Left ventricle myocardium superior (tissue), 1 donor: ENCODE results near the gene DNAH6. TPM values are rescaled to one million over a fixed set of nuclear protein-coding genes. Genes with fewer than 3 reads are reported as not detected.
"Not testable (repeated sequence)": the region's sequence is repeated elsewhere in the genome, so short reads cannot be mapped to it uniquely, and the experiment has no call there.

Experiments used
- ATAC-seq: fragments of 200-7000 bp; cut with Tn5 transposase; one replicate; pipeline ENCODE4 v1.9.1; 2020; ENCODE audit warnings: mild to moderate bottlenecking, moderate library complexity
- DNase-seq: peaks from one replicate; pipeline ENCODE4 v3.0.0-alpha.2; 2020
- intact Hi-C: fragments of 100-400 bp; cut with micrococcal nuclease; formaldehyde crosslinking; loops from one replicate; pipeline ENCODE4 v1.11.0; 2022
- total RNA-seq: library from RNA; stranded (reverse); fragmentation: NEBNext Ultra II Directional; extraction: Animal tissue kit (Norgen Biotek cat#: 25700); gene quantifications from one replicate; pipeline ENCODE4 v1.2.1, GENCODE V29; 2021
- donor health status: DM: no; HTN: yes; CAD: no; lungs with severe emphysema.

Gene DNAH6
- total RNA-seq, 1 donor from 2014 or later: 0.22 TPM

GRCh38 chr2:84495539-84496146 lies 20.7 kb upstream of the DNAH6 start:
- DNase-seq (no peak), ATAC-seq (peak; percentile 73)
- intact Hi-C loops: loop anchor here (5.0 to 10.0 kb wide), 3 partner anchors 129 to 387 kb away; partner anchors contain the start of gene TRABD2A

- ATAC-seq (no peak), DNase-seq (no peak)
- intact Hi-C loops: loop anchor here (5.0 to 10.0 kb wide), 3 partner anchors 128 to 386 kb away; partner anchors contain the start of gene TRABD2A
Observed at GRCh38 chr2:84496386-84496785, 19.9 kb upstream of the DNAH6 start.

DNA sequence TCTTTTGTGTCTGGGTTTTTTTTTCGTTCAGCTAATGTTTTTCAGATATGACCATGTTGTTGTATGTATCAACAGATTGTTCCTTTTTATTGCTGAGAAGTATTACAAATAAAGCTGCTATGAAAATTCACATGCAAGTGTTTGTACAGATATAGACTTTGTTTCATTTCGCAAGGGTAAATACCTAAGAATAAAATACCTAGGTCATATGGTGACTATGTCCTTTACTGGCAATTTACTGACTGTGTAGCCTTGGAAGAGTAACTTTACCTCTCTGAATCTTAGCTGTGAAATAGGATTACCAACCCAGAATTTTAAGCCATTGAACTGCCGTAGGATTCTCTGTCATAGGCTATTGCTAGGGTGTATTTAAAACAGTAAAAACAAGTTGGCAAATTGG lies 19.0 kb upstream of the DNAH6 start:
- intact Hi-C loops: loop anchor here (5.0 to 10.0 kb wide), 3 partner anchors 128 to 385 kb away; partner anchors contain the start of gene TRABD2A
- DNase-seq: no peak
- ATAC-seq: no peak

DNA sequence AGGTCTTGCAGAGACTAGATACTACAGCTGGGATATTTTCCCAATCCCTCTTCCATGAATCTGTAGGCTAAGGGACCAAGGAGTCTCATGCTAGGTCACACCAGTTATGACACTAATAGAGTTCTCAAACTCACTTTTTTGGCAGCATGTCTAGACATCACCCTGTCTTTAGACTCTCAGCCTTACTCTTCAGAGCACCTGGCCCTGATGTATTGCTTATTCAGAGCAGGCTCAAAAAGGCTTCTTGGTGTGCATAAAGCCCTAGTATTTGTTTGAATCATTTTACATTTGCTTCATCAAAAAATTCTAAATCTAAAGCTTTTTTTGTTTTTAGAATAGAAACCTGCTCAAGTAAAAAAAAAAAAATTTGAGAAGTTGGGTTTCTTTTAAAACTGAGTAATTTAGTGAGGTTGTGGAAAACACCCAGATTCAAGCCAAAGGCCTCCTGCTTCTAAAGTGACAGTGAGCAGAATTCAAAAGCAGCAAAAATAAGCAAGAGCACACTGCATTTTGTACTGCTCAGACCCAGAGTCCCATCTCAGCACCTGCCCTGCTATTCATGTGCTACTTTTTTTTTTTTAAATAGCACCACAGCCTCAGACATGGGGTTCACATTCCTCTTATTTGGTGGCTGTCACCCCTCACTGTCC lies 18.0 kb upstream of the DNAH6 start:
- no peak for DNase-seq
- intact Hi-C loops: loop anchor here (5.0 to 10.0 kb wide), 3 partner anchors 127 to 384 kb away; partner anchors contain the start of gene TRABD2A
- ATAC-seq: no peak

DNA sequence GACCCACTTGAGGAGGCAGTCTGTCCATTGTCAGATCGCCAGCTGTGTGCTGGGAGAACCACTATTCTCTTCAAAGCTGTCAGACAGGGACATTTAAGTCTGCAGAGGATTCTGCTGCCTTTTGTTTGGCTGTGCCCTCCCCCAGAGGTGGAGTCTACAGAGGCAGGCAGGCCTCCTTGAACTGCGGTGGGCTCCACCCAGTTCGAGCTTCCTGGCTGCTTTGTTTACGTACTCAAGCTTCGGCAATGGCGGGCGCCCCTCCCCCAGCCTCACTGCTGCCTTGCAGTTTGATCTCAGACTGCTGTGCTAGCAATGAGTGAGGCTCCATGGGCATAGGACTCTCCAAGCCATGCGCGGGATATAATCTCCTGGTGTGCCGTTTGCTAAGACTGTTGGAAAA lies 5.3 kb upstream of the DNAH6 start:
- intact Hi-C loops, ATAC-seq: not testable (repeated sequence)
- peak; percentile 18 for DNase-seq

- intact Hi-C loops: no loop called here
- ATAC-seq (no peak), DNase-seq (no peak)
Observed at GRCh38 chr2:84515788-84516187, 510 bp upstream of the DNAH6 start.

- intact Hi-C loops: no loop called here
- no peak for ATAC-seq
- DNase-seq: no peak
Observed at GRCh38 chr2:84519332-84519957, 3.1 kb downstream of the DNAH6 start.

- peak; percentile 36 for ATAC-seq
- DNase-seq: no peak
- intact Hi-C loops: no loop called here
Observed at GRCh38 chr2:84526562-84526961, 10.3 kb downstream of the DNAH6 start.

DNA sequence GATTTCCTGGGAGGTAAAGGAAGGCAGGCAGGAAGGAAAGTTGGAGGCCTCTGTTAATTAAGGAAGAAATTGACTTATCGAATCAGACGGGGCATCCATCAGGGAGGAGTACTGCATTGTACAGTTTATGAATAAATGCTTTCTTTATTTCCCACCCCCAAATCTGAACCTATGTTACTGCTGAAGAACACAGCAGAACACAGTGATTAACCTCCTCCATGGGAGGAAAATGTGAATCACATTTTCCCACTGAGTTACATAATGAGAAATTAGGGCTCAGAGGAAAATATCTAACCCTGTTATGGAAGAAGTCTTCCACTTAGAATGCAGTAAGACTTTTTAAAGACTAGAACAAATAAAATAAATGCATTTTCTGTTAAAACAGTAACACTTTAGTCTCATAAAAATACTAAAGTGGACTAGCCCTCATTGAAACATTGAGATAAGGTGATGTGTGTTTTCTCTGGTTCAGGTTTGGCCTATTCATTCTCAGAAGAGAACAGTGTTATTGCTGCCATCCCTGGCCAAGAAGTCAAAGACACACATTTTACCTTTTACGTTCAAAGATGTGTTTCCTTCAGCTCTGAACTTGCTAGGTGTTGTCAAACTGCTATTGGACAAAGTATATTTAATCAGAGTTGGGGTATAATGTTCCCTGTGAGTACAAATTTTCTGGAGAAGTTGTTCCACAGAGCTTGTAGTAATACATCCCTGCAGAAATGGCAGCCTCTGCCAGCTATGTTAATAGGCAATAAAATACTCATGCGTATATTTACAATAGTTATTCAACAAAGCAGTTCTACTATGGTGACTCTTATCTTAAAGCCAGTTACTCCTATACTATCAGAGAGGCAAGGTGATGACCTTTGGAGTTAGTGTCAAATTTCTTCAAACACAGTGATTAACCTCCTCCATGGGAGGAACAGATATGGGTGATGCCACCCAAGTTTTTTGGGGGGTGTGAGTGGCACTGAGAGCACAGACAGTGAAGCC lies 11.1 kb downstream of the DNAH6 start:
- DNase-seq (no peak), ATAC-seq (no peak)
- intact Hi-C loops: no loop called here

- no peak for ATAC-seq
Observed at GRCh38 chr2:84532291-84532690, 16.0 kb downstream of the DNAH6 start.

DNA sequence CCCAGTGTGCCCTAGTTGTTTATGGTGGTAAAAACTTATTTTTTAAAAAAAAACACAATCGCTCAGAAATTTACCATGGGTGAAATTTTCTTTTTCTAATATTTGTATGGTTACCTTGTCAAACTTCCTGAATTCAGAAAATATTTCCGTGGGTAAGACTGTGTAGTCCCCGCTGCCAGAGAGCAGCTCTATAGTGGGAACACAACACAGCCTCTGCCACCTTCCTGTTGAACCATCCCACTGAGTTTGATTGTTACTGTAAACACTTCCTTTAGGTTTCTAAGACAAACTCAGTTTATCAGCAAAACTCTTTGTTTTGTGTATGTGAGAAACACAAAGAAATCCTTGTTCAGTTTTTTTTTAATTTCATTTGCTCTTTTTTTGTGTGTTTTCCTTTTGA lies 17.9 kb downstream of the DNAH6 start:
- intact Hi-C loops: no loop called here
- no peak for DNase-seq
- ATAC-seq: no peak

More at GRCh38 chr2:84532291-84532690, 16.0 kb downstream of the DNAH6 start:
- intact Hi-C loops: no loop called here
- no peak for DNase-seq

DNA sequence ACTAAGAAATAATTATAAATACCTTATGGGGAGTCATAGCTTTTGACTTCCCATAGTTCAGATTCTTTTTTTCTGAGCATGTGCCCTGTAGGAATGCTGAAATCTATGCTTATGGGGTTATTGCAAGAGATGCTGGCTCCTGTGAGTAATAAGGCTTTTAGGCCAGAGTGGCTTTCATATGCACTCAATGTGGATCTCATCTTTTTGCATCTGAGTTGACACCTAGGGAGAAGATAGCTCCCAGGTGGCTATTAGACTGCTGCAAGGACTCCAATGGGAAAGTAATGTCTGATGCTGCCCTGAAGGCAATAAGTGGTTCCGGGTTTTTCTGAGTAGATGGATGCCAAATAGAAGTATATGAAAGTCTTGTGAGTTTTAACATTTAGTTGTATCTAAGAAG lies 21.0 kb downstream of the DNAH6 start:
- intact Hi-C loops: no loop called here
- ATAC-seq: no peak
- DNase-seq: no peak

DNA sequence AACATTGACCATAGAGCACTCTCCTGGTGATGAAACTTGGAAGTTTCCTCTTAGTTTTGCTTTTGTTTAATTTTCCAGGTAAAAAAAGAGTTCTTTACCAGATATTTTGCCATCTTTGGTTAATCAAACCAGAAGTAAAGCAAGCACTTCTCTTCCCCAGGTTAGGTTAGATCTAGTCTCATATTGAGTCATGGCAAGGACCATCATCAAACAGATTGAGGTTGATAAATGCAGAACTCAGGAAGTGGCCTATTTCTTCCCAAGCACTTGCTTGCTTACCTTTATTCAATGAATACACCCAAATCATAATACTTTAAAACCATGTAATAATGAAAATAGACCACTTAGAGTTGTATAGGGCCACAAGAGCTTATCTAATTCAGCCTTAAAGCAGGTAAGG lies 23.4 kb downstream of the DNAH6 start:
- DNase-seq (no peak), ATAC-seq (no peak)
- intact Hi-C loops: no loop called here

- intact Hi-C loops: no loop called here
- no peak for DNase-seq
- ATAC-seq: no peak
Observed at GRCh38 chr2:84545005-84545404, 28.7 kb downstream of the DNAH6 start.

- intact Hi-C loops: no loop called here
- no peak for ATAC-seq
- no peak for DNase-seq
Observed at GRCh38 chr2:84546551-84546950, 30.3 kb downstream of the DNAH6 start.

GRCh38 chr2:84548303-84548702 lies 32.0 kb downstream of the DNAH6 start:
- intact Hi-C loops: no loop called here
- DNase-seq (no peak), ATAC-seq (no peak)

- no peak for ATAC-seq
- no peak for DNase-seq
- intact Hi-C loops: no loop called here
Observed at GRCh38 chr2:84550916-84551315, 34.6 kb downstream of the DNAH6 start.

- ATAC-seq, DNase-seq, intact Hi-C loops: not testable (repeated sequence)
Observed at GRCh38 chr2:84551526-84551925, 35.2 kb downstream of the DNAH6 start.

DNA sequence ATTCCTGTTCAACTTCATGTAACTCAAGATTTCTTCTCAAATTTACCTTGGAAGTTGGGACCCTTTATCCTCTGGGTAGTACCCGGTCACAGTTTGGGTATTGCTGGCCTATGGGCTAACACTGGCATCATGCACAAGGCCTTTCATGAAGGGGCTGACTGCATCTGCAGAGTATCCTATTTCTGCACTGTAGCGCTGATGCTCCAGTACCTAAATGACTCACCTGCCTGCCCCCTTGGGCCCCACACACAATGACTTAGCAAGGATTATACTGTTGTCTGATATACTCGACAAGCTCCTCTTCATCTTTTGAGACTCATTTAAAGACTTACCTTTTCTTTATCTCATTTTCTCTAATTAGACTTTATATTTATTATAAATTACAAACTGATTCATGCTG lies 39.9 kb downstream of the DNAH6 start:
- ATAC-seq (no peak), DNase-seq (no peak)
- intact Hi-C loops: no loop called here
